Measurements from ENCODE around the gene CFL1.
"Not testable (repeated sequence)": the region's sequence is repeated elsewhere in the genome, so short reads cannot be mapped to it uniquely, and the experiment has no call there.

The CFL1 gene

GRCh38 chr11:65859095-65859811 lies 1.3 kb upstream of the CFL1 start:
- peak; percentile 96 to 99 (median 99) for DNase-seq (ENCODE audit: low read depth in 3 of 3)

GRCh38 chr11:65858681-65859087 lies 704 bp upstream of the CFL1 start:
- DNase-seq (ENCODE audit: low read depth in 3 of 3) = no peak

DNA sequence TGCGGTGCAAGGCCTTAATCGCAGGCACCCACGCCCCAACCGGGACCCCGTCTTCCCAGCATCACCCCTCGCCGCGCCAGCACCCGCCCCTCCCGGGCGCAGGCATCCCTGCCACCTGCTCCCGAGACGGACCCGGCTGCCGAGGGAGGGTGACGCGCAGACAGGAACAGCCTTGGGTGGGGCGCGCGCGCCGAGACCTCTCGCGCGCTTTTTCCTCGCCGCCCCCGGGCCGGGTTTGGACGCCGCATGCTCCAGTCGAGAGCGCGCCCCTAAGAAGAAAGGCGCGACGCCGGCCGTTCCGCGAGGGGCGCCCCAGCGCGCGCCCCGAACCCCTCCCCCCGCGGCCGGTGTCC lies 504 bp downstream of the CFL1 start:
- DNase-seq (ENCODE audit: low read depth in 3 of 3) = peak in 1 of 3 donors; percentile 32

DNA sequence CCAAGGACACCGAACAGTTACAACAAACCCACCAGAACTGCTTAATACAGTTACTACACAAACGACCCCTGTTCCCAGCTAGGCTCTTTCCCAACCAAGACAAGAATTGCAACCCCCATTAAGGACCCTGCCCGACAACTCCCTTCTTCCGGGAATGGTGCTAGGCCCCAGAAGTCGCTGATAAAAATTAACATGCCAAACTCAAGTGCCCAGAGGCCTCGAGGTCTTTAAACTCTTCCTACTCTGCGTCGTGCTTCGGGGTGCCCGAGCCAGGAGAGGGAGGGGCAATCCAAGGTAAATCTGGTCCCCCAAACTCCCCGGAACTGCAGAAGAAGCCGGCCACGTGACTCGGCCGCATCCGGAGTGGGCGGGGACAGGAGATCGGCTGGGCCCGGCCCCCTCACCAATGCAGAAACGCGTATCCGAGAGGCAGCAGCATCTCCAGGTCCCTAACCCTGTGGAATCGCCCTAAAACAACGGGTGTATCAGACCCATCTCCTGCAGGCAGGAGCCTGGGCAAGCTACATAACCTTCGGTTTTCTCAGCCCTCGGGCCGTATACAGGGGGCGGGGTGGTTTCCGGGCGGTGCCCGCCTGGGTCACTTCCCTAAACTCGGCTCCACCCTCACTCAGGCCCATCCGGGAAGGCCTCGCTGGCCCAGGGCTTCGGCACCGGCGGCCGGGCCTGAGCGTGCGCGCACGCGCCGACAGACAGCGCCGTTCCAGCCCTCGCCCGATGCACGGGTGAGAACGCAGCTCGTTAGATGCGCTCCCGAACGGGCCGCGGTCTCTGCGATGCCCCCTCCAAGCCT lies 1.1 kb downstream of the CFL1 start:
- peak; percentile 65 to 83 (median 72) for DNase-seq (ENCODE audit: low read depth in 3 of 3)

GRCh38 chr11:65855927-65856363 lies 2.0 kb downstream of the CFL1 start:
- no peak for DNase-seq (ENCODE audit: low read depth in 3 of 3)

DNA sequence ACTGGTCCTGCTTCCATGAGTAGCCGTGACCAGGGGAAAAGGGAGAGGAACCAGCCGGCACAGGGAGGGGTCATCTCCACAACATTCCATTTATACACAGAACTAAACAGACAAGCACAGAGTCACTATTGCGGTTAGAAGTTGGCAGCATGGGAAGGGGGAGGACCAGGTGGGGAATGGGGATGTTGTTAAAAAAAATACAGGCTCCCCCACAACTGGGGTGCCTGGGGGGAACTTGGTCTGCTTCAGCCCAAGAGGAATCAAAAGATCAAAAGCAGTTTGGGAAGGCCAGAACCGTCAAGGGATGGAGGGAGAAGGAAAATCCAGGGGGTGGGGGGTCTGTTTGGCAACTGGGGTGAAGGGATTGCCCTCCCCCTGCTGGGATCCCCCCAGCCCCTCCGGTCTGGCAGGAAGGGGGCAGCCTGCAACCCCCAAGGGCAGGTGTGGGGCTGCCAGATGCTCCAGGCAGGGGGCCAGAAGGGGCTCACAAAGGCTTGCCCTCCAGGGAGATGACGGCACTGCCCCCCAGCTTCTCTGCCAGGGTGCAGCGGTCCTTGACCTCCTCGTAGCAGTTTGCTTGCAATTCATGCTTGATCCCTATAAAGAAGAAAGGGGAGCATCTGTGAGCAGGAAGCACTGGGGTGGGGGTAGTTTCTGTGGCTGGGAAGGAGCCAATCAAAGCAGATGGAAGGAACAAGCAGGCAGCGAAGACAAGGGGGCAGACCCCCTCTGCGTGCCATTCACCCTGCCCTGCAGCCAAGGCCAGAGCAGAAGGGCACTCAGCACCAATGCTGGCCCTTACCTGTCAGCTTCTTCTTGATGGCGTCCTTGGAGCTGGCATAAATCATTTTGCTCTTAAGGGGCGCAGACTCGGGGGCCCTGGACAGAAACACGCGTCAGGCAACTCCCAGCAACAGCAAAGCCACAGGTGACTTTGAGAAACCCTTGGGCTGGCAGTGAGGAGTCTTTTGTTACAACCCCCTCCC lies 2.8 kb downstream of the CFL1 start:
- DNase-seq (ENCODE audit: low read depth in 3 of 3) = no peak

DNA sequence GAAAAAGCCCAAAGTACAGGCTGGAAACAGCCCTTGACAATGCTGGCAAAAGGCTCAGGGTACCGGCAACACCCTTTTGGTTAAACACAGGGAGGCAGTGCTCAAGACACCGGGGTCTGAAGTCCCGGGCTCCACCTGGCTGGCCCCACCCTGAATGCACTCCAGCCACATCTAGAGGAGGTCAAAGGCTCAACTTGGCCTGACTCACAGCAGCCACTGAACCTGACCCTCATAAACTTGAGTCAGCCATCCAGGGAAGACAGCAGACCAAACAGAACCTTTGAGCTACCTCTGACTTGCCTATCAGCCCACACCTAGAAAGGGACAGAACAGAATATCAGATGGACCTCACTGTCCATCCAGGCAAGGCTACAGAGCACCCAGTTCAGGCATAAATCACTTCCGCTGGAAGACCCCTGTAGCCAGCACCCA lies 3.8 kb downstream of the CFL1 start:
- no peak for DNase-seq (ENCODE audit: low read depth in 3 of 3)

DNA sequence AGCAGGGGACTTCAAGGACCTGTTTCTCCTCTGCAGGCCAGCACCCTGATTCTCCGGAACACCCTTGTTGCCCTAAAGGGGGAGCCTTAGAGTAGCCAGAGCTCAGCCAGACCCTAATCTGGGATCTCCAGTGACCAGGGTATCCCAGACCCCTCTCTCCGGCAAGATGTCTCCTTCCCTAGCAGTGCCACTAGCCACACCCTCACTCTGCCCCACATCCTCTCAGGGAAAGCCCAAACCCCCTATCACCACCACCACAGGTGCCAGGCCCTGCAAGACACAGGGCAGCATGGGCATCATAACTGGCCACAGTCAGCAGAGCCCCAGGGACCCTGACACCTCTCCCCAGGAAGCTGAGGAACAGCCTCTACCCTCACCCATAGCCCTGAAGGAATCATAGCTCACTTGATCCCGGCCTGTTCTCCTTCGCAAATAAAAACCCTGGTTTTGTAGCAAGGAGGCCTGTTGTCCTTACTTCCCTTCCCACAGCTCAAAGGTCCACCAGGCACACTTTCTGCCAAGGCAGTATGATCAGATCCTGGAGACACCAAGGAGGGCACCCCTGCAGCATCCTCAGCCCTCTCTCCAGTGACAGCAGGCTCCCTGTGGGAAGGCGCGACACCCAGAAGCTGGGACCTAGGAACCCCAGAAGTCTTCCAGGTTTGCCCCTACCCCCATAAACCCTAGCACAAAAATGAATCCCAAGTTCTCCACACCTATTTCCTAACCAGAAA lies 4.6 kb downstream of the CFL1 start:
- DNase-seq (ENCODE audit: low read depth in 3 of 3) = no peak

DNA sequence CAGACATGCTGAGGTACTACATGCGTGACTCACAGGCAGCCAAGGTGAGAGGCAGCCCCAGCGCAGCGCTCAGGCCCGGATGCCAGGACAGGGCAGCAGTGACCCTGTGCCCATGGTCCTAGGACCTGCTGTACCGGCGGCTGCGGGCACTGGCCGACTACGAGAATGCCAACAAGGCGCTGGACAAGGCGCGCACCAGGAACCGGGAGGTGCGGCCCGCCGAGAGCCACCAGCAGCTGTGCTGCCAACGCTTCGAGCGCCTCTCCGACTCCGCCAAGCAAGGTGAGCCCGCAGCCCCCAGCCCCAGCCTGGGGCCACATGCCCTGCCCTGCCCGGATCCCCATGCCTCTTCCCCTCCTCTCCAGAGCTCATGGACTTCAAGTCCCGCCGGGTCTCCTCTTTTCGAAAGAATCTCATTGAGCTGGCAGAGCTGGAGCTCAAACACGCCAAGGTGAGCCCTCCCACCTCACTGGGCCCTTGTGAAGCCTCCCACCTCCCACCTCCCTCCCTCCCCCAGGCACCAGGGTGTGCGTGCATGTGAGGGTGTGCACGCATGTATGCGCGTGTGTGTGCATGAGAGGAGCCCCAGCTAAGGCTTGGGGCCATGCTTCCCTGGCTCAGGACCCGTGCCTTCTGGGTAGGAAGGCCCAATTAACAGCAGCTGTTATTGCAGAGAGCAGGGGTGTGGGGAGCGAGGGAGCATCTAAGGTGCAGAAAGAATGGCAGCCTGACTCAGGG lies 5.3 kb downstream of the CFL1 start:
- no peak for DNase-seq (ENCODE audit: low read depth in 3 of 3)

DNA sequence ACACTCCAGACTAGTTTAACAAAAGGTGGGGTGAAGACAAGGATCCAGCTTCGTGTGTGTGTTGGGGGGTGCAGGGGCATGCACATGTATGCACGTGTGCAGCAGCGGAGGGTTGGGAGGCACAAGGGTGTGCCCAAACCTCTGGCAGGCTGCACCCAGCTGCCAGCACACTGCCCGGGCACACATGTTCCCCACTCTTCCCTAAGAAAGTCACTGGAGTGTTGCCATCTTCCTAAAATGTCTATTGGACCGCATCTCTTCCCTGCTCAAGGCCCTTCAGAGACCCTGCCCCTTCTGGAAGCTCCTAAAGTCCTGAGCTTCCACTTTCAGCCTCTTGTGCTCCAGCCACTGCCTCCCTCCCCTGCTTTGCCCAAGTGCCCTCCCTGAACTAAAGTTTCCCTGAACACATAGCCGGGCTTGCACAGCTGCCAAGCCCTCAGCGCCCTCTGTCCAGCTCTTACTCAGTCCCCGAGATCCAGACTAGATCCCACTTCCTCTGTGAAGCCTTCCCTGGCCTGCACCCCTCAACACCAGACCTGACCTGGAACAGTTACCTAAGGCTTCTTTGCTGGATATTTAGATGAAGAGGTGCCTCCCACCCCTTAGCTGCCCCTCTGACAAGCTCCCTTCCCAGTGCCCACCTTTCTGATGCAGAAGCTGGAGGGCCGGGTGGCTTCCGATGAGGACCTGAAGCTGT lies 6.0 kb downstream of the CFL1 start:
- DNase-seq (ENCODE audit: low read depth in 3 of 3) = no peak

GRCh38 chr11:65851083-65851579 lies 6.8 kb downstream of the CFL1 start:
- no peak for DNase-seq (ENCODE audit: low read depth in 3 of 3)

DNA sequence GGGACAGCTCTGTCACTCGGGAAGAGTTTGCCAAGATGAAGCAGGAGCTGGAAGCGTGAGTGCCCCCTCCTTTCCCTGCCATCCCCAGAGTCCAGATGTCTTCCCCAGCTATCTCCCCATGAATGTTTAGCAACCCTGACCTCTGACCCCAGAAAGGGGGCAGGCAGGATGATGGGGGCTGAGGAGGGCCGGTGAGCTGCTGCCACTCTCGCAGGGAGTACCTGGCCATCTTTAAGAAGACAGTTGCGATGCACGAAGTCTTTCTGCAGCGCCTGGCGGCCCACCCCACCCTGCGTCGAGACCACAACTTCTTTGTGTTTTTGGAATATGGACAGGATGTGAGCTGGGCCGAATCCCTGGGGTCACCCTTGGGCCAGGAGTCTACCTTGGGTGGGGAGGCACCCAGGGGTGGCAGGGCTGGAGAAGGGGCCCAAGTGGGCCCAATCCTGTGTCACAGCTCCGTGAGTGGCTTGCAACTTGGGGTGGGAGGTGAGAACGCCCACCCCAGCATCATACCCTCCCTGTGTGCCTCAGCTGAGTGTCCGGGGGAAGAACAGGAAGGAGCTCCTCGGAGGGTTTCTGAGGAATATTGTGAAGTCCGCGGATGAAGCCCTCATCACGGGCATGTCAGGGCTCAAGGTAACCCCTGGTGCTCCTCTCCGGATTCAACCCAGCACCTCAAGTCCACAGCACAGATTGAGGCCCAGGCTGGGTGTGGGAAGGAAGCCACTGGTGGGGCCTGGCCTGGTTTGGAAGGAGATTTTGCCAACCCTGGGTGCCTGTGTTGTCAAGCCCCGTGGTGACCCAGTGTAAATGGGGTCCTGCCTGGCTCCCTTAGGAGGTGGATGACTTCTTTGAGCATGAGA lies 7.5 kb downstream of the CFL1 start:
- no peak for DNase-seq (ENCODE audit: low read depth in 3 of 3)

GRCh38 chr11:65849771-65850216 lies 8.2 kb downstream of the CFL1 start:
- no peak for DNase-seq (ENCODE audit: low read depth in 3 of 3)

DNA sequence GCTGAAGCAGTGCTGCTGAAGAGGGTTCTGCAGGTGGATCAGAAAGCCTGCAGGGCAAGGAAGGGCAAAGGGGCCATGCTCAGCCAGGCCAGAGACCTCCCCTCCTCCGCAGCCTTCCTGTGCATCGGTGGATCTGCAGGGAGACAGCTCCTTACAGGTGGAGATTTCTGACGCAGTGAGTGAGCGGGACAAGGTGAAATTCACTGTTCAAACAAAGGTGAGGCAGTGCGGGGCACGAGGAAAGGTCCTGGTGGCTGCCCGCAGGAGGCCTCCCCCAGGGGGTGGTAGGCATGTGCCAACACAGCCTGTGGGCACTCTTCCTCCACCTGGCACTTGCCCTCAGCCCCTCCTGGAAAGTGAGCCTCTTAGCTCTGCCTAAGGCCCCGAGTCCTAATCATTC lies 8.6 kb downstream of the CFL1 start:
- no peak for DNase-seq (ENCODE audit: low read depth in 3 of 3)

- not testable (repeated sequence) for DNase-seq (ENCODE audit: low read depth in 3 of 3)
Observed at GRCh38 chr11:65848693-65849092, 9.3 kb downstream of the CFL1 start.

- DNase-seq (ENCODE audit: low read depth in 3 of 3) = no peak
Observed at GRCh38 chr11:65847746-65848145, 10.2 kb downstream of the CFL1 start.

- no peak for DNase-seq (ENCODE audit: low read depth in 3 of 3)
Observed at GRCh38 chr11:65844231-65844872, 13.6 kb downstream of the CFL1 start.

DNA sequence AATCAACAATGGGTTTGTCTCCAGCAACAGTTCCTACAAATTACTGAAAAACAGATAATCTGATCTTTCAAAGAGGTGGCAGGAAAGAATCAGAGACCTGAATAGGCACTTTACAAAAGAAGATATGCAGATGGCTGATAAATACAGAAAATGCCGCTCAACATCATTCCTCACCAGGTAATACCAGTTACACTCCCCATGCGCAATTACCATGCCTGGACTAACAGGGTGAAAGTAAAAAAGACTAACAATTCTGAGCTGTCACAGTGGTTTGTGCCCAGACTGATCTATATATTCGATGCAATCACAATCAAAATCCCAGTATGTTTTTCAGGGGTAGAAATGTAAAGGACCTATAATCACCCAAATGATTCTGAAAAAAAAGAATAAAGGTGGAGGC lies 14.2 kb downstream of the CFL1 start:
- DNase-seq (ENCODE audit: low read depth in 3 of 3) = no peak

Measured in stimulated activated CD4-positive, alpha-beta T cell treated with anti-CD3 and anti-CD28 coated beads, TNF-alpha, amount 100 ng/mL, for 48 hours (primary cell).